Mesenchymal stem cell (in vitro differentiated cells and primary cell): ENCODE results near the gene UBASH3B.
A peak's percentile ranks its signal among the peaks of the same experiment; 100 is the strongest.

Experiments used
- DNase-seq: peaks from one replicate; pipeline ENCODE4 v3.0.0-alpha.2; 2013
- H2AFZ ChIP-seq: one replicate; pipeline ENCODE4 v1.6.1; 2013; ENCODE audit warnings: low read depth, mild to moderate bottlenecking, control low read depth, inconsistent platforms, low read length, moderate library complexity
- H2AK5ac ChIP-seq: 2 replicates; pipeline ENCODE4 v1.6.1; 2013; ENCODE audit warnings: low read length, moderate library complexity, mild to moderate bottlenecking, inconsistent platforms; ENCODE audit not compliant: severe bottlenecking
- H2BK120ac ChIP-seq: one replicate; pipeline ENCODE4 v1.6.1; 2013; ENCODE audit warnings: low read depth, mild to moderate bottlenecking, inconsistent platforms, low read length, moderate library complexity
- H2BK12ac ChIP-seq, 2 experiments: one replicate each; pipeline ENCODE4 v1.6.1; 2013; ENCODE audit warnings: inconsistent platforms in 2 of 2, low read length in 2 of 2, mild to moderate bottlenecking in 2 of 2, moderate library complexity in 2 of 2, control low read depth in 1 of 2
- H2BK15ac ChIP-seq: one replicate; pipeline ENCODE4 v1.6.1; 2013; ENCODE audit warnings: mild to moderate bottlenecking, low read depth, inconsistent platforms; ENCODE audit not compliant: poor library complexity, severe bottlenecking
- H2BK5ac ChIP-seq: 2 replicates; pipeline ENCODE4 v1.6.1; 2013; ENCODE audit warnings: low read depth, mild to moderate bottlenecking, low read length, control low read depth, inconsistent platforms; ENCODE audit not compliant: poor library complexity, severe bottlenecking
- H3K14ac ChIP-seq, 2 experiments: one replicate each; pipeline ENCODE4 v1.6.1; 2013; ENCODE audit warnings: inconsistent platforms in 2 of 2, low read length in 2 of 2, control low read depth in 1 of 2, mild to moderate bottlenecking in 1 of 2, moderate library complexity in 1 of 2
- H3K18ac ChIP-seq, 2 experiments: one replicate each; pipeline ENCODE4 v1.6.1; 2013; ENCODE audit warnings: inconsistent platforms in 2 of 2, low read length in 2 of 2, control low read depth in 1 of 2, low read depth in 1 of 2, mild to moderate bottlenecking in 1 of 2
- H3K23ac ChIP-seq, 2 experiments: one replicate each; pipeline ENCODE4 v1.6.1; 2013; ENCODE audit warnings: inconsistent platforms in 2 of 2, low read length in 2 of 2, mild to moderate bottlenecking in 2 of 2, moderate library complexity in 2 of 2, control low read depth in 1 of 2
- H3K27ac ChIP-seq: 2 replicates; pipeline ENCODE4 v1.5.1; 2013; ENCODE audit warnings: mild to moderate bottlenecking, moderate library complexity, low read length, control low read depth, inconsistent platforms; ENCODE audit not compliant: poor library complexity, severe bottlenecking
- H3K27me3 ChIP-seq, 2 experiments: 2 replicates each; pipeline versions ENCODE4 v1.6.1 to v1.7.0; 2013; ENCODE audit warnings: low read length in 2 of 2, mild to moderate bottlenecking in 2 of 2, moderate library complexity in 2 of 2, control low read depth in 1 of 2, inconsistent platforms in 1 of 2; ENCODE audit not compliant: control insufficient read depth in 1 of 2, insufficient read depth in 1 of 2
- H3K36me3 ChIP-seq, 2 experiments: 2 replicates each; pipeline versions ENCODE4 v1.6.1 to v1.7.0; 2013; ENCODE audit warnings: low read length in 2 of 2, control low read depth in 1 of 2, inconsistent platforms in 1 of 2, low read depth in 1 of 2, mild to moderate bottlenecking in 1 of 2; ENCODE audit not compliant: insufficient read depth in 2 of 2, control insufficient read depth in 1 of 2
- H3K4ac ChIP-seq, 2 experiments: one replicate each; pipeline ENCODE4 v1.6.1; 2013; ENCODE audit warnings: inconsistent platforms in 2 of 2, low read length in 2 of 2, mild to moderate bottlenecking in 2 of 2, moderate library complexity in 2 of 2, control low read depth in 1 of 2, low read depth in 1 of 2
- H3K4me1 ChIP-seq: 2 replicates; pipeline ENCODE4 v1.6.1; 2013; ENCODE audit warnings: low read depth, low read length, control low read depth; ENCODE audit not compliant: control insufficient read depth, insufficient read depth
- H3K4me2 ChIP-seq: 2 replicates; pipeline ENCODE4 v1.6.1; 2013; ENCODE audit warnings: low read length, mild to moderate bottlenecking, inconsistent platforms; ENCODE audit not compliant: poor library complexity, severe bottlenecking
- H3K4me3 ChIP-seq, 2 experiments: 2 replicates each; pipeline versions ENCODE4 v1.5.1 to v1.7.0; 2013; ENCODE audit warnings: low read length in 2 of 2, mild to moderate bottlenecking in 2 of 2, control low read depth in 1 of 2, low read depth in 1 of 2; ENCODE audit not compliant: insufficient read depth in 1 of 2
- H3K79me1 ChIP-seq: replicated peaks from 2 replicates; pipeline ENCODE4 v1.6.1; 2013; ENCODE audit warnings: mild to moderate bottlenecking, control low read depth, low read length, inconsistent platforms; ENCODE audit not compliant: poor library complexity, severe bottlenecking
- H3K9ac ChIP-seq: 2 replicates; pipeline ENCODE4 v1.7.0; 2013; ENCODE audit warnings: mild to moderate bottlenecking, low read length, moderate library complexity
- H3K9me3 ChIP-seq: 2 replicates; pipeline ENCODE4 v1.7.0; 2013; ENCODE audit warnings: mild to moderate bottlenecking, low read length; ENCODE audit not compliant: control insufficient read depth
- H4K8ac ChIP-seq: one replicate; pipeline ENCODE4 v1.6.1; 2013; ENCODE audit warnings: inconsistent platforms, mild to moderate bottlenecking, low read length, moderate library complexity
- H4K91ac ChIP-seq: one replicate; pipeline ENCODE4 v1.6.1; 2013; ENCODE audit warnings: mild to moderate bottlenecking, low read length, inconsistent platforms
- WGBS: methylation state at CpG from one replicate; pipeline ENCODE4 v1.1.7; 2013; ENCODE audit warnings: mixed read lengths; 5-methylcytosine and 5-hydroxymethylcytosine counted together

The UBASH3B gene

DNA sequence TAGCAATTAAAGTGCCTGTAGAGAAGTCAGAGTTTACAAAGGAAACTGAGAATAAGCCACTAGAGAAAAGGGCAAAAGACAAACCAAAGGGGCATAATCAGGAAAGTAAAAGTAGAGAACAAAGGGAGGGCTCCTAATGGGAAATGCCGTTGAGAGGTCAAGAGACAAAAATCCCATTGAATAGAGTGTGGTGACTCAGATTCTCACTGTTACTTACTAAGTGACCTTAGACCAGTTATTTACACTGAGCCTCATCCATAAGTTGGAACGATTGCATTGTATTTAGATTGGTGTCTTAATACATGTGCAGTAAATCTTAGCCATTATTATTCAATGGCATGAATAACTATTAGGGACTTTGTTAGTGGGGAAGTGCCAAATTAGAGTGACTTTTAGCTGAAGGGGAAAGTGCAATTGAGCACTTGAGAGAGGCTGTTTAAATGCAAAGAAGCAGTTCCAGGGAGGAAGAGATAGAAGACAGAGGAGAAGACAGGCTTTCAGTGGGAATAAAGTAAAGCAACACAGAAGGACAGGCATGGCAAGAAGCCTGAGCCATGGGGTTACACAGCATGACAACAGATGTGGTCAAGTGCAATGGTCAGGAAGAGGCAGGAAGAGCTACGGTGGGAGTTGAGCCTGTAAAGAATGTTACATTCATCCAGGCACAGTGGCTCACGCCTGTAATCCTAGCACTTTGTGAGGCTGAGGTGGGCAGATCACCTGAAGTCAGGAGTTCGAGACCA is 82.6 kb downstream of the UBASH3B start:
- Histone ChIP-seq H4K8ac (no peak overlapping the region), H2AFZ (no peak overlapping the region), H3K9me3 (no peaks in the 10 kb centered on the region), H3K4me1 (peaks cover 14% of the 10 kb centered on the region), H2BK120ac (no peak overlapping the region), H3K36me3 (no peaks in the 10 kb centered on the region), H3K27ac (peak overlapping the region; percentile 42), H2BK12ac (peak overlapping the region in 1 of 2 experiments; percentile 74), H3K79me1 (peaks cover 11% of the 10 kb centered on the region), H3K23ac (no peak overlapping the region), H3K18ac (peak overlapping the region in 1 of 2 experiments; percentile 76), H2AK5ac (peak overlapping the region; percentile 64), H3K27me3 (no peaks in the 10 kb centered on the region), H3K4me2 (no peak overlapping the region), H3K14ac (peak overlapping the region in 1 of 2 experiments; percentile 90), H4K91ac (peak overlapping the region; percentile 22), H2BK5ac (no peak overlapping the region), H3K4ac (no peak overlapping the region), H3K4me3 (no peak overlapping the region), H2BK15ac (no peak overlapping the region), H3K9ac (no peak overlapping the region)
- 39% methylated on average over 5 of the region's 5 CpGs for WGBS
- peak; percentile 75 for DNase-seq

DNA sequence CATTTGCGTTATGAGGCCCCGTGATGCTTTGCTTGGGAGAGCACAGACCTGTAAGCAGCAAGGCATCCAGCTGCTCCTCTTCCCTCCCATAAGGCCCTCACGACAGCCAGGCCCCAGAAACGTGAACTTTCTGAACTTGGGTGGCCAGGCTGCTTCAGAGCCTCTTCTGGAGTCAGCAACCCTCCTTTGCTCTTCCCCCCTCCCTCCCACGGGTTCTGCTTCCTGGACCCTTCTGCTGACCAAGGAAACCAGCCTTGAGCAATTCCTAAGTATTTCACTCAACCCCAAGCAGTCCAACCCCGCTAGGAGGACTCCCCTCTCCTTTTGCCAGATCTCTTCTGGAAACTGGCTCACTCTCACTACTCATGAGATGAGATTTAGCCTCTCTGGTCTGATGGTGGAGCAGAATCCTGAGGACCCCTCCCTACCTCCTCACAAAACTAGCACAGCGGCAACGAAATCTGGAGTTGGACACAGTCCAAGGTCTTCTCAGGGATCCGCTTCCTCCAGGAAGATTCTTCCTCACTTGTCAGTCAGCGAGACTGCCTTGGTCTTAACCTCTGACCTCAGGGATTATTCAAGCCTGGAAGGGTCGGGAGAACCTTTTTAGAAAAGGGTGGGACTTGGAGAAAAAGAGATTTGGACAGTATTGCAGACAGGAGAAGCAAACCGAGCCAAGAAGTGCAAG is 86.2 kb downstream of the UBASH3B start:
- Histone ChIP-seq H3K79me1 (peaks cover 14% of the 10 kb centered on the region), H3K4me3 (peak overlapping the region in 1 of 2 experiments; percentile 6), H2AK5ac (peak overlapping the region; percentile 46), H3K9ac (peak overlapping the region; percentile 60), H3K18ac (peak overlapping the region; percentile 49 to 79), H3K23ac (no peak overlapping the region), H2BK120ac (no peak overlapping the region), H2BK15ac (no peak overlapping the region), H3K4me1 (peaks cover 27% of the 10 kb centered on the region), H3K9me3 (no peaks in the 10 kb centered on the region), H3K36me3 (peaks cover 0 to 7% of the 10 kb centered on the region in 2 experiments), H3K4ac (peak overlapping the region in 1 of 2 experiments; percentile 28), H3K4me2 (no peak overlapping the region), H2BK5ac (no peak overlapping the region), H4K8ac (peak overlapping the region; percentile 53), H2AFZ (no peak overlapping the region), H4K91ac (peak overlapping the region; percentile 11), H2BK12ac (peak overlapping the region in 1 of 2 experiments; percentile 55), H3K14ac (no peak overlapping the region), H3K27me3 (no peaks in the 10 kb centered on the region), H3K27ac (peak overlapping the region; percentile 73)
- peak; percentile 92 for DNase-seq
- WGBS: 26% methylated on average over 12 of the region's 12 CpGs

DNA sequence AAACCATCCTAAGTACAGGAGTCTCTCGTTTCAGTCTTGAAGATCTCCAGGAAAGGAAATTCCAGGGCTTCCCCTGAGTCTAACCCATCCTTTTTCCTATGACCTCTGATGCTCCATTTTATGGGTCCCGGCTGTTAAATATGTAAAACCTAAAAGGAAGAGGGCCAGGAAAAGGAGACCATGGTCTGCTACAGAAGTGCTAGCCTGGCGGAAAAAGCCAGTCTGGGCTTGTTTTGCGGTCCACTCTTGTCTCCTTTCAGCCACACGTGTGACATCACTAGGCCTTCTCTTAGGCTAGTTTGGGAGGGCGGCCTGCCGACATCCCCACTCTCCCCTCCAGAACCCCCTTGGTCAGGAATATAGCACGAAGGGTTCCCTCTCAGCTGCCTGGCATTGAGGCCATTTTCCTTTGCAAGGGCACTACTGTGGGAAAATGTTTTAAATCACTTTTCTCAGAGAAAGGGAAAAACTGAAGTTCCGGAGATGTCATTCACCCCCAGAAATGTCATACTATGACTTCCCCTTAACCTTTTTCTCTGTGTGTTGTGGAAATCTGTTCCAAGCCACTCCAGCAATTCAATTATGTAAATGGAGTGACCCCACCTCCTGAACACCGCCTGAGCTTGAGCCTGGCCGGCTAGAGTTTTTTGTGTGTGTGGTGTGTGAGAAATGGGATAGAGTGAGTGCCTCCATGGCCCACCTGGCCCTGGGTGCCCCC is 86.9 kb downstream of the UBASH3B start:
- H3K36me3 ChIP-seq: peaks cover 0 to 7% of the 10 kb centered on the region in 2 experiments
- DNase-seq: peak; percentile 47
- peaks cover 32% of the 10 kb centered on the region for H3K4me1 ChIP-seq
- peak overlapping the region in 1 of 2 experiments; percentile 56 for H3K23ac ChIP-seq
- peaks cover 14% of the 10 kb centered on the region for H3K79me1 ChIP-seq
- H3K9me3 ChIP-seq: no peaks in the 10 kb centered on the region
- H2AFZ ChIP-seq: no peak overlapping the region
- H2BK120ac ChIP-seq: no peak overlapping the region
- H2AK5ac ChIP-seq: peak overlapping the region; percentile 60
- 68% methylated on average over 8 of the region's 11 CpGs for WGBS
- H2BK12ac ChIP-seq: peak overlapping the region in 1 of 2 experiments; percentile 93
- no peak overlapping the region for H2BK5ac ChIP-seq
- H4K91ac ChIP-seq: peak overlapping the region; percentile 15
- H2BK15ac ChIP-seq: no peak overlapping the region
- H3K9ac ChIP-seq: peak overlapping the region; percentile 60
- peak overlapping the region; percentile 26 to 63 for H3K18ac ChIP-seq
- peak overlapping the region in 1 of 2 experiments; percentile 84 for H3K4ac ChIP-seq
- peak overlapping the region; percentile 73 for H3K27ac ChIP-seq
- H4K8ac ChIP-seq: no peak overlapping the region
- H3K4me3 ChIP-seq: no peak overlapping the region
- H3K14ac ChIP-seq: peak overlapping the region in 1 of 2 experiments; percentile 80
- no peaks in the 10 kb centered on the region for H3K27me3 ChIP-seq
- no peak overlapping the region for H3K4me2 ChIP-seq
